Activated T-helper 9 cell treated with anti-CD3 and anti-CD28 coated beads, Interleukin-2, amount 50 U/mL, for 16 hours (primary cell): ENCODE data around the gene SYTL3.

Experiments
- DNase-seq: peaks from one replicate; pipeline ENCODE4 v3.0.0-alpha.2; 2020; ENCODE audit warnings: low read depth

Gene SYTL3

DNA sequence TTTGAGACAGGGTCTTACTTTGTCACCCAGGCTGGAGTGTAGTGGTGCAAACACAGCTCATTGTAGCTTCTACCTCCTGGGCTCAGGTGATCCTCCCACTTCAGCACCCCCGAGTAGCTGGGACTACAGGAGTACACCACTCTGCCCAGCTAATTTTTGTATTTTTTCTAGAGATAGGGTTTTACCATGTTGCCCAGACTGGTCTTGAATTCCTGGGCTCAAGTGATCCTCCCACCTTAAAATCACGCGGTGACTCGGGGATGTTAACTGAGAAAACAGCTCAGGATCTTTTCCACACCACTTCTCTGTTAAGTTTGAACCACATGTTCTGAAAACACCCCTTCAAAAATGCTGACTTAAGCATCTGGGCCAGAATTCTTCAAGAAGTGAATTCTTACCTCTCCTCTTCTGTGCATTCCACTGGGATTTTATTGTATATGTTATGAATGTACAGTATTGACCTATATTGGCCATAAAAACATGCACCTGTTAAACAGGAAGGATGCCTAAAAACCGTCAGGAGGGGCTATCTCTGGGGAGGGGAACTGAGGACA, 72.4 kb downstream of the SYTL3 start:
- DNase-seq = no peak

- DNase-seq = no peak
Measured at GRCh38 chr6:158725704-158726103, 75.8 kb downstream of the SYTL3 start.

GRCh38 chr6:158729906-158730540, 80.2 kb downstream of the SYTL3 start:
- DNase-seq = no peak

GRCh38 chr6:158730541-158730907, 80.7 kb downstream of the SYTL3 start:
- DNase-seq = no peak

DNA sequence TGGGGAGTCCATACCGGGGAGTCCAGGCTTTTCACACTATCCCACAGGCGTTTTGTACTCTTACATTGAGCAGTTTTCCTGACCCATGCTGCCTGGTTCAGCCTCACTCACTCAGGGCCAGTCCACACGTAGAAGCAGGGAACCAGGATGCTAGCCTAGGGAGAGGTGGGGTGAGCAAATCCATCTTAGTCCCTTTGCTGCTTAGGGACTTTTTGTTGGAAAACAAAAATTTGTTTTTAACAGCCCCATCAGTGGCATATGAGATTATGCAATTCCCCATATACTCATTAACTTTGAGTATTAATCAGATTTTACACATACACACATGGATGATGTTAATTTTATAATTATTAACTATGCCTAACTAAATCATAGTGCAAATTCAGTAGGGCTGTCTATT, 85.2 kb downstream of the SYTL3 start:
- DNase-seq = no peak

DNA sequence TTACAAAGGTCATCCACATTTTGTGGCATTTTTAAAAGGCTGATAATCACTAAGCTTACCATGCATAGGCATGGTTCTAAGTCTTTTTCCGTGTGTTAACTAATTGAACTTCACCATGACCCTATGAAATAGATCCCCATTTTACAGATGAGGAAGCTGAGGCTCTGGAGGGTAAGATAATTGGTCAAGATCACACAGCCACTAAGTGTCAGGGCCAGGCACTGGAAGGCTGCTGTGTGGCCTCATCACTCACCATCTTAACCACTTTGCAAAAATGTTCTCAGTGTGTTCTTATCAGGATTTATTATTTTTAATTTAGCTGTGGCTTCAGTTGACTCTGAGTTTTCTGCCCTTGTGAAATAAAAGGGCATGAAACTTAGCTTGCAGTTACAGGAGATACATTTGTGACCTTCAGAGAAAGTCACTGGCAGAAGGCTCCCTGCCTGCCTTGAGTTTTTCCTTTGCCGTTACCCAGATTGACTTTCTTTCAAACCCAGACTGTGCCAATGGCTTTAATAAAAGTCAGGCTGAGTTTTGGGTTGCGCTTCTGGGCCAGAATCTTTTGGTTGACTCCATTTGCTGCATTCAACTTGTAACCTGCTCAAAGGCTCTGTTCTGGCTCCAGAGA, 87.3 kb downstream of the SYTL3 start:
- no peak for DNase-seq

DNA sequence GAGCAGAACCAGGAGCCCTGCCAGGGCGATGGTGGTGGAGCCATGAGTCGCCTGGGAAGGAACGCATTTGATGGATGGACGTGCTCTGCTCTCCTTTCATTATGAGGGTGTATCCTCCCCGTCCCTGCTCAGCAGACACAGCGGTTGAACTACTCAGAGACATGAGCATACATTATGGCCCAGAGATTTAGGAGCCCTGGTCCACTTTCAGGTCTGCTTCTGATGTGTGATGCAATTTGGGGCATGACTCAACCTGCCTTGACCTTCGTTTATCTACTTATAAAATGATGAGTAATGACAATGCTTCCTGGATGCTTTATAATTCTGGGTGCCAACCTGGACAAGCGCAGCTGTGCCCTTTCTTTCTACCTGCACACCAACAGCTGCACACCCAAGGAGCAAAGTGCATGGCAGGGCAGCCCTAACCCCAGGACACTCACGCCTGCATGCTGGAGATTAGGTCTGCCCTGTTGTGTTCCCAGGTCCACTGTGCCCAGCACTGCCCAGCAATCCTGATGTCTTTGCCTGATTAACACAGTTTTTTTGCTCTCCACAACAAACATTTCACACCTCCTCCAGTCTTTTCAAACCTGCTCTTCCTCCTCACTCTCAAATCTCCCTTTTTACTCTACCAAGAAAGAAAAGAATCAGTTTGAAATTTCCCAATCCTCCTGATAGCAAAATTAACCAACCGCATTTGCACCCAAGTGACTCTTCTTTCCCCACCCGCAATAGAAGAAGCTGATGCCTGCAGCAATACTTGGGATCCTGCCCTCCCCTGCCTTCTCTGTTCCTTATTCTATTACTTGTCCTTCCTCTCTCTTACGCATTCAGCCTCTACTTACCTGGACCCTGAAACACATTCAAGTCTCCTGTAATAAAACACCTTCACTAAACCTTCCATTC, 88.1 kb downstream of the SYTL3 start:
- no peak for DNase-seq

- no peak for DNase-seq
Measured at GRCh38 chr6:158739673-158740072, 89.8 kb downstream of the SYTL3 start.

DNA sequence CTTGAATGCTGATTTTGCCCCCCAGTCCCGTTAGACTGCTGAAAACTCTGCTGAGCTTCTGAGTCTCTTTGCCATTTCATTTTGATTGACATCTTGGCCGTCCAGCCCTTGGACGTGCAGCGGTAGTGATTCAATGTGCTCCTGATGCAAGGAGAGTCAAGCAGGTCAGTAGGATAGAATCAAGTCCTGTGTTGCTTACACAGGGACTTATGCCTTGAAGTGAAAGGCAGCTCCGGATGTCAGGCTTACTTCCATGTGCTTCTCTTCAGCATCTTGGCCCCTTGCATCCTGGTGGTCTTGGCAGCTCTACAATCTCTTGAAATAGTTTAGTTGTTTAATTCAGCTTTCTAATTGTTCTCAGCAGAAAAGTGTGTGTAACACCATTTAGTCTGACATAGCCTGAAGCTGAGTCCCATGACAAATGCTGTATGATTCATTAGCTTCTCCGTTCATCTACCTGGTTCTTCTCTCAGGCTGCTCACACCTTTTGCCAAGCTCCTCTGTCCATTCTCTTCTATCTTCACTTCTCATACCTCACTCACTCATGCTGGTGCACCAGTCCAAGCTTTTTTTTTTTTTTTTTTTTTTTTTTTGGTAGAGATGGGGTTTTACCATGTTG, 93.3 kb downstream of the SYTL3 start:
- no peak for DNase-seq

DNA sequence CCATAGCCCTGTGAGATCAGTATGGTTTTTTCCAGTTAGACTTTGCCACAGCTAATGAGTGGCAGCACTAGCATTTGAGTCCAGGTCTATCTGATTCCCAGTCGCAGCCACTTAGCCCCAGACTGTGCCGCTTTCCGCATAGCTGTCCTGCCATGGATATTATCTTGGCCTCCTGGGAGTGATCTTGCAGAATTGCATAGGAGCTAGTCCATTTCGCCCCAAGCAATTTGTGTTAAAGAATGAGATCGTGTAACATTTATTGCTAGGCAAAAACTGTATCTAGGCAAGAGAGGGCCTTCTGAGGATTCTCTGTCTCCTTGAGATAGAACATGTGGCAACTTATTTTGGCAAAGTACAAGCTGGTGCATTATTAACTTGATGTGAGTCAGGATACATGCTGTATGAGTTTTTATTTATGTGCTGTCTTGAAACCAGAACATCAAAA, 95.2 kb downstream of the SYTL3 start:
- DNase-seq = no peak

- DNase-seq = no peak
Measured at GRCh38 chr6:158751224-158751623, 101.4 kb downstream of the SYTL3 start.

GRCh38 chr6:158751921-158752320, 102.1 kb downstream of the SYTL3 start:
- no peak for DNase-seq

- no peak for DNase-seq
Measured at GRCh38 chr6:158752613-158753012, 102.8 kb downstream of the SYTL3 start.

DNA sequence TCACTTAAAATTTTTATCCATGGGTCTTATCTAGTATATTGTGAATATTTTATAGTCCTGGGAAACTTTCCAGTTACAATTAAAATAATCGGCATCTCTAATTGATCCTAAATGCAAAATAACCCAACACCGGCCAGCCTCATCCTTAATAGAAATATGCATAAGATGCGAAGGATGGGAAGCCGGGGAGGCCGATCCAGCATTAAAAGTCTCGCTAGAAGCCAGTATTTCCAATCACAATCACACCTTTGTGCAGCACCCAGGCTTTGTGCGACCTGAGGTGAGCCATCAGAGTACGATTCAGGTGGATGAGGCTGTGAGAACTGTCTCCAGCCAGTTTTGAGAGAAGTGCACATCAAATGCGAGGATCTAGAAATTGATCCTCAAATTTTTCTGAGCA, 104.0 kb downstream of the SYTL3 start:
- DNase-seq = no peak

DNA sequence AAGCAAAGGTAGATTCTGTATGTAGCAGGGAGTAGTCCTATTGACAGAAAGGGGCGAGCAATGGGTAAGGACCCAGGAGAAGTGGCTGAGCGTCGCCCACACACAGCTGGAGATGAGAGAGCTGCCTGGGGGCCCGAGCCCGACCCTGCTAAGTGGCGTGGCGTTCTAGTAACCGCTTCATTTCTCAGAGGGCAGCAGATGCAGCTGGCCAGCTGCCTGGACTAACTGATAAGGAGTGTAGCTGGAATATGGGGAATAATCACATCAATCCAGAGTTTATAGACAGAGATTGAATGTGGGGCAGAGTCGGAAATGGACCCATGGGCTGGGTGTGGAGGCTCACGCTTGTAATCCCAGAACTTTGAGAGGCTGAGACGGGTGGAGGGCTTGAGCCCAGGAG, 104.9 kb downstream of the SYTL3 start:
- DNase-seq = no peak

- no peak for DNase-seq
Measured at GRCh38 chr6:158755636-158756035, 105.8 kb downstream of the SYTL3 start.

DNA sequence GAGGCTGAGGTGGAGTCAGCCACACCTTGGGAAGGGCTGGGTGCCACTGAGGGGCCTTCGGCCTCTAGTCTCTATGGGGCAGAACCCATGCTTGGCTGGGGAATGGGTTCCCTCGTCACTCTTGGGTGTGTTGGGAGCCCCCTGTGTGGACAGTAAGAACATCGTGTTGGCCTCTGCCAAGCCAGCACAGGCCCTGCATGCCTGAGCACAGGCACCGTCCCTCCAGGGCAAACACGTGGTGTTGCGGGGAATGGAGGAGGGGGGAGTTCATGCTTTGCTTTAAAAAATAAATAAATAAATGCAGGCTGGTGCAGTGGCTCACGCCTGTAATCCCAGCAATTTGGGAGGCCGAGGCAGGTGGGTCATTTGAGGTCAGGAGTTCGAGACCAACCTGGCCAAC, 106.3 kb downstream of the SYTL3 start:
- DNase-seq = no peak

DNA sequence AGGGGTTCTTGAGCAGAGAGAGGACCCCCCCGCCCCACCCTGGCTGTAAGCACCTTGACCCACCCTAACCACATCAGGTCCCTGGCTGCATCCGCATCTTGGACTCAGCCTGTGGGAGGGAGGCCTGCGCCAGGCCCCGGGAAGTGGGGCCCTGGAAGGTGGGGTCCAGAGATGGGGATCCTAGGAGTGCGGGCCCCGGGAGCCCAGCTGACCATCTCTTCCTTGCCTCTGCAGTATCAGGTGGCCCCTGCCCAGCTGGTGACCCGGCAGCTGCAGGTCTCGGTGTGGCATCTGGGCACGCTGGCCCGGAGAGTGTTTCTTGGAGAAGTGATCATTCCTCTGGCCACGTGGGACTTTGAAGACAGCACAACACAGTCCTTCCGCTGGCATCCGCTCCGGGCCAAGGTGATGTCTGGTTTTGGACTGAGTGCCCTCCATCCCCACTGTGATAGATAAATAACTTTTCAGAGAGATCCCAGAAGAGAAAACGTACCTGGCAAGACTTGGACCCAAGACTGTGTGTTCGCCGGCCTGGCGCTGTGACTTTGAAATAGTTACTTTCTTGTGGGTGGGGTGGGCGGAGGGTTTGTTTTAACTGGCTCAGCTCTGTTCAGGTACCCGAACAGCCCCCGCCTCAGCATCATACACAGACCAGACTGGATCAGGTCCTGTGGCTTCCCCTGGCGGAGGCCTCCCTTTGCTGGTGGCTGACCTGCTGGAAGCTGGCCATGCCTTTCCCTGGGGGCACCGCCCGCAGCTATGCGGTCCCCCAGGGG, 107.3 kb downstream of the SYTL3 start:
- DNase-seq = no peak

DNA sequence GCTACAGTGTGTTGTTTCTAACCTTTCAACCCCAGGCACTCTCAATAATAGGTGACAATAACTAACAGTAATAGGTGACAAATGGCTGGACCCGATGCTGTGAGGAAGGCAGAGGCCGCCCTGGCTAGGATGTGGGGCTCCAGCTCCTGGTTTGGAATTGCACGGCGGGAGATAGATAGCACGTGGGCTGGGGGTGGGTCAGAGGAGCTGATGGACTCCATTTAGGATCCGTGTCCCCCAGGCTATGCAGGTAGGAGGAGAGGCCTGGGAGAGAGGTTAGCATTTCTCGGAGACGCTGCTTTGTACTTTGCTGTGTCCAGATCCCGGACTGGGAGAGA, 107.9 kb downstream of the SYTL3 start:
- DNase-seq = no peak

GRCh38 chr6:158758451-158758860, 108.6 kb downstream of the SYTL3 start:
- no peak for DNase-seq

DNA sequence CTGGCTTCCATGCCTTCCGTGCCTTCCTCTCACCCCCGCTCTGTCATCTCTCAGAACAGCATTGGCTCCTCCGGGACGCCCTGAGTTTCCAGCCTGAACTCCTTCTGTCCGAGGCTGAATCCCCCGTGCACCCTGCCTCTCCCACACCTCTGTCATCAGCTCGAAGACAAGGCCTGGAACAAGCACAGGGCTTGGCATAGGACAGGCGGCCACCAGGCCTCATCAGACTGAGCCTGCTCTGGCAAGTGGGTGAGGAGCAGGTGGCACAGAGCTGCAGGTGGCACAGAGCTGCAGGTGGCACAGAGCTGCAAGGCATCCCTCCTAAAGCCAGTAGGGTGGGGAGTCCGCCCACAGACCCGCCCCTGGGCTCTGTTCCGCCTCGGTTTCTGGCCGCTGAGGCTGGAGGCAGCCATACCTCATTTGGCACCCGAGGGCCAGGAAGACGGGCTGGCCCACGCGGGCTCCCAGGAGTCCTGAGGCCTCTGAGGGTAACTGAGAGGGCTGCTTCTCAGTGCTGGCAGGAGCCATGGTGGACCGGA, 109.2 kb downstream of the SYTL3 start:
- no peak for DNase-seq
